GM12874 (cell line): Measurements from ENCODE around the gene HCRT.

Experiments used
- TF ChIP-seq, protein P1 (sequence below): IDR thresholded peaks from 2 replicates; pipeline ENCODE4 v1.5.1; 2011; ENCODE audit warnings: low read depth, mild to moderate bottlenecking, control low read depth, low read length, moderate library complexity; ENCODE audit not compliant: insufficient read depth

The HCRT gene

DNA sequence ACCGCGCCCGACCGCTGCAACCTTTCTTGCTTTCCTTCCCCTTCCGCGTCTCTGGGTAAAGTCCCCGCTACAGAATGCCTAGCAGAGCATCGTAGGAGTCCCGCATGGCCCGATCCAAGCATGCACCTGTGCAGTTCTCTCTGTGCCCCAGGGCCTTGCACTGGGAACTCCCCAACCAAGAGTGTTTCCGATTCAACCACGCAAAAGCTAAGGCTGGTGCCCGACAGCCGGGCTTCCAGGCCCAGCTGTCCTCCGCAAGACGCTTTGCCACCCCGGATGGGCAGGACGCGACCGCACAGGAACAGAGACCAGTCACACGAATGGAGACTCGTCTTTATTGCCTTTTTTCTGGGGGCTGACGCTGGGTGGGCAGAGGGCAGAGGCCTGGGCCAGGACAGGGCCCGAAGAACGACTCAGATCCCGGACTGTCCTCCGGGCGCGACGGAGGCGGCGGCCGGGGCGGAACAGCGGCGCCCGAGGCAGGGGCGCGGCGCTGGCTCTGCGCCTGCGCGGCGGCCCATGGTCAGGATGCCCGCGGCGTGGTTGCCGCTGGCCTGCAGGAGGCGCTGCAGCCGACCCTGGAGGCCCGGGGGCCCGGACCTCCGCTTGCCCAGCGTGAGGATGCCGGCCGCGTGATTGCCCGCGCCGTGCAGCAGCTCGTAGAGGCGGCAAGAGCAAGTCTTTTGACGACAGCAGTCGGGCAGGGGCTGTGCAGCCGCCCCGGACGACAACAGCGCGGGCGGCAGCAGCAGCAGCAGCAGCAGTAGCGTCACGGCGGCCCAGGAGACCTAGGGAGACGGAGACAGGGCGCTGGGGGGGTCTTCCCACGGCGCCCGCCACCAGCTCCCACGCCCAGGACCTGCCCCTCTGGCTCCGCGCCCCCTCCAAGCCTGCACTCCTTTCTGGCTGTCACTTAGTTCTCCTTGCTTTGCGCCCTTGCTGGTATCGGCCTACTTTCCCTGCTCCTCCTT is 1.2 kb downstream of the HCRT start:
- TF ChIP-seq, protein P1, sequence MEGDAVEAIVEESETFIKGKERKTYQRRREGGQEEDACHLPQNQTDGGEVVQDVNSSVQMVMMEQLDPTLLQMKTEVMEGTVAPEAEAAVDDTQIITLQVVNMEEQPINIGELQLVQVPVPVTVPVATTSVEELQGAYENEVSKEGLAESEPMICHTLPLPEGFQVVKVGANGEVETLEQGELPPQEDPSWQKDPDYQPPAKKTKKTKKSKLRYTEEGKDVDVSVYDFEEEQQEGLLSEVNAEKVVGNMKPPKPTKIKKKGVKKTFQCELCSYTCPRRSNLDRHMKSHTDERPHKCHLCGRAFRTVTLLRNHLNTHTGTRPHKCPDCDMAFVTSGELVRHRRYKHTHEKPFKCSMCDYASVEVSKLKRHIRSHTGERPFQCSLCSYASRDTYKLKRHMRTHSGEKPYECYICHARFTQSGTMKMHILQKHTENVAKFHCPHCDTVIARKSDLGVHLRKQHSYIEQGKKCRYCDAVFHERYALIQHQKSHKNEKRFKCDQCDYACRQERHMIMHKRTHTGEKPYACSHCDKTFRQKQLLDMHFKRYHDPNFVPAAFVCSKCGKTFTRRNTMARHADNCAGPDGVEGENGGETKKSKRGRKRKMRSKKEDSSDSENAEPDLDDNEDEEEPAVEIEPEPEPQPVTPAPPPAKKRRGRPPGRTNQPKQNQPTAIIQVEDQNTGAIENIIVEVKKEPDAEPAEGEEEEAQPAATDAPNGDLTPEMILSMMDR, result peak; percentile 98

DNA sequence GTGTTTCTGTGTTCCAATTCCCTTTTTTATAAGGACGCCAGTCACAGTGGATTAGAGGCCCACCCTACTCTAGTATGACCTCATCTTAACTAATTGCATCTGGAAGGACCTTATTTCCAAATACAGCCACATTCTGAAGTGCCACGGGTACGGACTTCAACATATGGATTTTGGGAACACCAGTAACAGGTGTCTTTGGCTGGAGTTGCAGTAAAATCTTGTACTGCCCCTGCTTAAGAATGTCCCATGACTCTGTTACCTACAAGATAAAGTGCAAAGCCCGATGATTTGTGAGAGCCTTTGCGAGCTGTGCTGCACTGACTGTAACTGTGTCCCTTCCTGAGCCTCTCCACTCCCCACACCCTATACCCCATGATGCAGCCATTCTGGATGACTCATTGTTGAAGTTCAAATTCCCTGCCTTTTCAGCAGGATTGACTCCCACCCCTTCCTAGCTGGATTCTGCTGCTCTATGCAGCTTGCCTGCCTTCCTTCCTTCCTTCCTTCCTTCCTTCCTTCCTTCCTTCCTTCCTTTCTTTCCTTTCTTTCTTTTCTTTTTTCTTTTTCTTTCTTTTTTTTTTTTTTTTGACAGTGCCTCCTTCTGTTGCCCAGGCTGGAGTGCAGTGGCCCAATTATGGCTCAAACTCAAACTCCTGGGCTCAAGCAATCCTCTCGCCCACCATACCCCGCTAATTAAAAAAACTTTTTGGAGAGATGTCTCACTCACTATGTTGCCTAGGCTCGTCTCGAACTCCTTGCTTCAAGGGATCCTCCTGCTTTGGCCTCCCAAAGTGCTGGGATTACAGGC is 2.1 kb downstream of the HCRT start:
- TF ChIP-seq, protein P1, result no peak

DNA sequence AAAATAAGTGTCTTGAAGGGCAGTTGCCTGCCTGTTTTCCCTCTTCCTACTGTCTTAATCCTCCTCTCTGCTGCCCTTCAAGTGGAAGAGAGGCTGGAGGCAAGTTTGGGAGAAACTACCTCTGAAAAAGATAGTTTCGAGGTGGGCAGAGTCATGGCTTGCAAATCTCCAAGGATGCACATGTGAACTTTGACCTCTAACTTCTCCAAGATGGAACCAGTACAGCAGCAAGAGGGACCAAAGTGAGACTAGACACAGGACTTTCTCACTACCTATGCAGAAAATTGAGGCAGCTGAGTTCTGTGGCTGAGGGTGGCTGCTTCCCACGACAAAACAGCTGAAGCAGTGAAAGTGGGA is 3.4 kb downstream of the HCRT start:
- TF ChIP-seq, protein P1, result no peak

DNA sequence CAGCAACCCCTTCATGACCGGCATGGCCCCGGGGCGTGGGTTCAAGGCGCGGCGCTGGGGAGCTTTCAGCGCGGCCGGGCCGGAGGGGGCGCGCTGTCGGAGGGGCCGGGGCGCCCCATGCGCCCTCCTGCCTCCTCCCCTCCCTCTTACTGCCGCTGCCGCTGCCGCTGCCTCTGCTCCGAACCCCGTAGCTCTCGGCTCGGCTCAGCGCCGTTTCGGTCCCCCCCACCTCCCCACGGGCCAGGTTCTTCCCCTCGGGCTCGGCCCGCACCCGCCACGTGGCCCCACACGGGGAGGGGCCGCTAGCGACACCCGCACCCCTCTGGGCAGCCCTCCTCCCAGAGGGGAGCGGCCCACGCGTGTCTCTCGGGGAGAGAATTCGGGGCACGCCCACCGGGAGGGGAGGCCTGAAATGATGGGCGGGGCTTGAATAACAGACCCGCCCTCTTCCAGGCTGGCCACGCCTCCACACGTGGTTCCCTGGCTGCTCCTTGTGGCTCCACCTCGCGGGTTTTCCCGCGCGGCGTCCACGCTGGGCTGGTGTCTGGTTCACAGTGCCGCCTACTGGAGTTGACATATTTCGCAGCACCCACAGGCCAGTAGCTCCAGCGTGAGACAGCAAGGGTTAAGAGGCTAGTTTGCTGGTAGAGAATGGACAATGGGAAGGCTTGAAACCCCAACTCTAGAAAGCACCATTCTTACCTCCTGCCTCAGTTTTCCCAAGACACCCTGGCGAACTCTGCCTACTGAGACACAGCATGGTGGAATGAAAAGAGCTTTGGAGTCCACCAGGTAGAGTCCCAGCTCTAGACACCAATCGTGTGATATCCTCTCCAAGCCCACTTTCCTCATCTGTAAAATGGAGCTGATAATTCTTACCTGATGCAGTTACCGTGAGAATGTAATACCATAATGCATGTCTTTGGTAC is 4.1 kb downstream of the HCRT start, which contains the start of gene KCNH4:
KCNH4 (minus strand) TSS at position 221 of the 929 bp plus-strand sequence; CDS start at position 24, 197 bp downstream.
- TF ChIP-seq, protein P1, result peak; percentile 76

DNA sequence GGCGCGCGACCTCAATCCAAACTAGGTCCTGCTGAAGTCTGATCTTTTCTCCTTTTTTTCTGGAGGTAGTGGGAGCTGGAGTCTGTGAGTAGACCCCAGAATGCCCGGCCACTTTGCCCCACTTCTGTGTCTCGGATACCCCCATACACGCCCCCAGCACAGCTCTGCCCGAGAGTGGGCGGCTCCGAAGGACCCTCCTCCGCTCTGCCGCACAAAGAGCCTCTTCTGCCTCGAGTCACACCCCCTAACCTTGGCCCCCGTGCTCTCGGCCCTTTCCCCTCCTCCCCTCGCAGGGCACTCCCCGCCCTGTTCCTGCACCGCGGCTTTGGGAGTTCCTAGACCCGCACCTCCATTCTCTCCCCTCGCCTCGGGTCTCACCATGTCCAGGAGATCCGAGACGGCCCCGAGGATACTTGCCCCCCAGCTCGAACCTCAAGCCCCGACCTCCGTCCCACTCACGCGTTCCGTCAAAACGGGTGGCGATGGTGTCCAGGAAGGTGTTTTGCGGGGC is 4.8 kb downstream of the HCRT start:
- TF ChIP-seq, protein P1, result no peak

DNA sequence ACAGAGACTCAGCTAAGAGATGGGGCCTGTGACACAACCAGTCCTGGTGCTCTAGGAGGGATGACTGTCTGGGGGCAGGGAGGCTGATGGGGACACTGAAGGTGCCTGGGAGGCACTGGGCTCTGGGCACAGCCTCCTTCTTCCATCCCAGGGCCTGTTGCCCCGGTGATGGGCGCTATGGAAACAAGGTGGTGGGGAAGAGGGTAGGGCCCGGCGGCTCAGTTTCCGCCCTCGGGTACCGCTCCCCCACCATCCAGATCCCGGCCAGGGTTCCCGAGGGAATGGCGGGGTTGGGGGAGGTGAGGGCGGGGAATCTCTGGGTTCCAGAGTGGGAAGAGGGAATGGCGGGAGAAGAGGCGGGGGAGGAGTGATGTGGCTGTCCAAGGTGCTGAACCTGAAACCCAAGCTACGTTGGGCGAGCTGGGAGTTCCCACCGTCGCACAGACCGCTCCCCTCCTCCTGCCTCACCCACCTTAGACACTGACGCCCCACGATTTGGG is 5.3 kb downstream of the HCRT start:
- TF ChIP-seq, protein P1, result no peak
